GM23338 (cell line): Measurements from ENCODE around the gene PCYT1A. TPM values are rescaled to one million over a fixed set of nuclear protein-coding genes. Genes with fewer than 3 reads are reported as not detected.

Experiments used
- ATAC-seq: fragments of 200-7000 bp; cut with Tn5 transposase; 3 replicates; pipeline ENCODE4 v1.9.1; 2020
- DNase-seq: peaks from one replicate; pipeline ENCODE4 v3.0.0-alpha.2; 2015; ENCODE audit warnings: low spot score
- H2AFZ ChIP-seq: fragments of 200-600 bp; sonication (generic); 2 replicates; pipeline ENCODE4 v1.8.0; 2016; ENCODE audit warnings: antibody characterized with exemption, mild to moderate bottlenecking, moderate library complexity
- H3F3A ChIP-seq: fragments of 200-600 bp; sonication (generic); replicated peaks from 2 replicates; pipeline ENCODE4 v1.8.0; 2017; ENCODE audit warnings: antibody characterized with exemption, mixed run types, low read depth
- H3K27ac ChIP-seq: fragments of 200-600 bp; sonication (generic); 2 replicates; pipeline ENCODE4 v1.6.1; 2016; ENCODE audit warnings: low read depth
- H3K27me3 ChIP-seq: fragments of 200-600 bp; sonication (generic); 2 replicates; pipeline ENCODE4 v1.8.0; 2016; ENCODE audit warnings: mild to moderate bottlenecking, mixed run types, moderate library complexity; ENCODE audit not compliant: insufficient read depth
- H3K36me3 ChIP-seq: fragments of 200-600 bp; sonication (generic); 2 replicates; pipeline ENCODE4 v1.8.0; 2016; ENCODE audit warnings: mild to moderate bottlenecking; ENCODE audit not compliant: insufficient read depth
- H3K4me1 ChIP-seq: fragments of 200-600 bp; sonication (generic); 2 replicates; pipeline ENCODE4 v1.8.0; 2016; ENCODE audit warnings: mild to moderate bottlenecking, moderate library complexity; ENCODE audit not compliant: insufficient read depth
- H3K4me2 ChIP-seq: fragments of 200-600 bp; sonication (generic); 2 replicates; pipeline ENCODE4 v1.7.1; 2017; ENCODE audit warnings: mixed run types
- H3K4me3 ChIP-seq: fragments of 200-600 bp; sonication (generic); 2 replicates; pipeline ENCODE4 v1.6.1; 2016; ENCODE audit warnings: mixed run types
- H3K79me2 ChIP-seq: fragments of 200-600 bp; sonication (generic); replicated peaks from 2 replicates; pipeline ENCODE4 v1.8.0; 2017; ENCODE audit warnings: mild to moderate bottlenecking; ENCODE audit not compliant: insufficient read depth
- H3K9me2 ChIP-seq: fragments of 200-600 bp; sonication (generic); 2 replicates; pipeline ENCODE4 v1.8.0; 2017; ENCODE audit not compliant: insufficient read depth
- H4K20me1 ChIP-seq: fragments of 200-600 bp; sonication (generic); replicated peaks from 2 replicates; pipeline ENCODE4 v1.8.0; 2017; ENCODE audit warnings: mild to moderate bottlenecking; ENCODE audit not compliant: insufficient read depth
- H3K27ac Mint-ChIP-seq: 2 replicates; pipeline ENCODE4 v1.8.0; 2020; ENCODE audit warnings: inconsistent platforms, mild to moderate bottlenecking, moderate library complexity, mixed read lengths
- H3K27me3 Mint-ChIP-seq: 3 replicates; pipeline ENCODE4 v1.8.0; 2022; ENCODE audit warnings: low read depth, mild to moderate bottlenecking, moderate library complexity, mixed read lengths, inconsistent platforms; ENCODE audit not compliant: insufficient read depth, poor library complexity
- H3K36me3 Mint-ChIP-seq: 3 replicates; pipeline ENCODE4 v1.8.0; 2021; ENCODE audit warnings: low read depth, mild to moderate bottlenecking, inconsistent platforms, moderate library complexity, mixed read lengths
- H3K4me1 Mint-ChIP-seq: 3 replicates; pipeline ENCODE4 v1.8.0; 2020; ENCODE audit warnings: mild to moderate bottlenecking, inconsistent platforms, mixed read lengths
- H3K4me3 Mint-ChIP-seq: 3 replicates; pipeline ENCODE4 v1.8.0; 2021; ENCODE audit warnings: moderate library complexity, mild to moderate bottlenecking, inconsistent platforms, mixed read lengths
- H3K9me3 Mint-ChIP-seq: 3 replicates; pipeline ENCODE4 v1.8.0; 2020; ENCODE audit warnings: moderate library complexity, mild to moderate bottlenecking, inconsistent platforms, mixed read lengths
- EZH2 ChIP-seq: fragments of 200-600 bp; sonication (generic); IDR thresholded peaks from one replicate; pipeline ENCODE4 v1.8.0; 2017; ENCODE audit warnings: antibody characterized with exemption, mild to moderate bottlenecking, low read depth; ENCODE audit not compliant: unreplicated experiment
- POLR2AphosphoS5 ChIP-seq: IDR thresholded peaks from 2 replicates; pipeline ENCODE4 v1.6.1; 2016; ENCODE audit warnings: antibody characterized with exemption, low read depth
- STAT1 ChIP-seq: IDR thresholded peaks from one replicate; pipeline ENCODE4 v1.6.1; 2016; ENCODE audit warnings: antibody characterized with exemption; ENCODE audit not compliant: unreplicated experiment
- ZNF114 ChIP-seq: fragments of 250-450 bp; sonication (Bioruptor Pico); IDR thresholded peaks from 2 replicates; pipeline ENCODE4 v1.5.0; 2020; ENCODE audit warnings: mild to moderate bottlenecking, moderate library complexity
- polyA plus RNA-seq: library from polyadenylated mRNA; unstranded; fragments of >200 nt; fragmentation: Nextera tagmentation; extraction: Ambion mirVana; gene quantifications from 2 replicates; pipeline ENCODE4 v1.2.1, GENCODE V29; 2016
- total RNA-seq: library from RNA; depleted of rRNA; stranded (reverse); fragments of >200 nt; shearing (Covaris generic); gene quantifications from 2 replicates; pipeline ENCODE4 v1.2.3, GENCODE V29; 2014
- TF ChIP-seq, protein P1 (sequence below): fragments of 250-450 bp; sonication (Bioruptor Pico); IDR thresholded peaks from 2 replicates; pipeline ENCODE4 v1.5.0; 2020; ENCODE audit warnings: mild to moderate bottlenecking, moderate library complexity
- TF ChIP-seq, protein P2 (sequence below): IDR thresholded peaks from one replicate; pipeline ENCODE4 v1.6.1; 2018; ENCODE audit warnings: antibody characterized with exemption; ENCODE audit not compliant: unreplicated experiment
- TF ChIP-seq, protein P3 (sequence below), 2 experiments: fragments of 200-600 bp in 1 of 2; sonication (generic) in 1 of 2; conservative IDR thresholded peaks; 2 replicates each; pipeline versions ENCODE4 v1.5.1 to v1.6.1; 2016 to 2017; ENCODE audit warnings: antibody characterized with exemption in 2 of 2, low read depth in 2 of 2, mild to moderate bottlenecking in 2 of 2, moderate library complexity in 1 of 2
- TF ChIP-seq, protein P4 (sequence below): IDR thresholded peaks from 2 replicates; pipeline ENCODE4 v1.6.1; 2016; ENCODE audit warnings: antibody characterized with exemption

The PCYT1A gene
- total and polyA plus RNA-seq, 2 experiments from 2014 or later = 11.6 to 35.8 TPM

DNA sequence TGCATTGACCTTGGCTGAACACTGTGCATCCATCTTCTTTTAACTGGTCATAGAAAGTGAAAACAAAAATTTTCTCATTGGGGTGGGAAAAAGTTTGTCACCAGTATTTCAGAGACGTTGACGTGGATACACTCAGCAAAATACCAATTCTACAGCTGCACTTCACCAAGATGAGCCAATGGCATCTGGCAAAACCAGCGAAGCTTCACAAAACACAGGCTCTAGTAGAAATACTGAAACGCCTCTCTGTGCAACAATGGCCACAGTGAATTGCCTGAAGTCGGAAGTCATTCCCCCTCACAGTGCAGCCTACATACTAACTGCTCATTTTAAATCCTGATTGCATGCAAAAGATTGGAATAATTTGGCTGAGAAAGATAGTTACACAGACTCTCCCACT lies 17.0 kb downstream of the PCYT1A start:
- H3K4me3 ChIP-seq = no peak overlapping the region
- no peaks in the 10 kb centered on the region for H3K4me1 ChIP-seq
- peaks cover 20% of the 10 kb centered on the region for H3K79me2 ChIP-seq
- Mint-ChIP-seq H3K36me3 (peaks cover 67% of the 10 kb centered on the region), H3K27ac (no peak overlapping the region), H3K9me3 (peaks cover 26% of the 10 kb centered on the region), H3K4me1 (peaks cover 3% of the 10 kb centered on the region; the same call in 2 of the 3 replicates), H3K27me3 (peaks cover under 1% of the 10 kb centered on the region), H3K4me3 (no peak overlapping the region)
- H3K27me3 ChIP-seq = no peaks in the 10 kb centered on the region
- TF ChIP-seq POLR2AphosphoS5 (no peak), STAT1 (no peak), EZH2 (no peak), ZNF114 (CRISPR knock-in tag) (no peak)
- TF ChIP-seq, protein P1, sequence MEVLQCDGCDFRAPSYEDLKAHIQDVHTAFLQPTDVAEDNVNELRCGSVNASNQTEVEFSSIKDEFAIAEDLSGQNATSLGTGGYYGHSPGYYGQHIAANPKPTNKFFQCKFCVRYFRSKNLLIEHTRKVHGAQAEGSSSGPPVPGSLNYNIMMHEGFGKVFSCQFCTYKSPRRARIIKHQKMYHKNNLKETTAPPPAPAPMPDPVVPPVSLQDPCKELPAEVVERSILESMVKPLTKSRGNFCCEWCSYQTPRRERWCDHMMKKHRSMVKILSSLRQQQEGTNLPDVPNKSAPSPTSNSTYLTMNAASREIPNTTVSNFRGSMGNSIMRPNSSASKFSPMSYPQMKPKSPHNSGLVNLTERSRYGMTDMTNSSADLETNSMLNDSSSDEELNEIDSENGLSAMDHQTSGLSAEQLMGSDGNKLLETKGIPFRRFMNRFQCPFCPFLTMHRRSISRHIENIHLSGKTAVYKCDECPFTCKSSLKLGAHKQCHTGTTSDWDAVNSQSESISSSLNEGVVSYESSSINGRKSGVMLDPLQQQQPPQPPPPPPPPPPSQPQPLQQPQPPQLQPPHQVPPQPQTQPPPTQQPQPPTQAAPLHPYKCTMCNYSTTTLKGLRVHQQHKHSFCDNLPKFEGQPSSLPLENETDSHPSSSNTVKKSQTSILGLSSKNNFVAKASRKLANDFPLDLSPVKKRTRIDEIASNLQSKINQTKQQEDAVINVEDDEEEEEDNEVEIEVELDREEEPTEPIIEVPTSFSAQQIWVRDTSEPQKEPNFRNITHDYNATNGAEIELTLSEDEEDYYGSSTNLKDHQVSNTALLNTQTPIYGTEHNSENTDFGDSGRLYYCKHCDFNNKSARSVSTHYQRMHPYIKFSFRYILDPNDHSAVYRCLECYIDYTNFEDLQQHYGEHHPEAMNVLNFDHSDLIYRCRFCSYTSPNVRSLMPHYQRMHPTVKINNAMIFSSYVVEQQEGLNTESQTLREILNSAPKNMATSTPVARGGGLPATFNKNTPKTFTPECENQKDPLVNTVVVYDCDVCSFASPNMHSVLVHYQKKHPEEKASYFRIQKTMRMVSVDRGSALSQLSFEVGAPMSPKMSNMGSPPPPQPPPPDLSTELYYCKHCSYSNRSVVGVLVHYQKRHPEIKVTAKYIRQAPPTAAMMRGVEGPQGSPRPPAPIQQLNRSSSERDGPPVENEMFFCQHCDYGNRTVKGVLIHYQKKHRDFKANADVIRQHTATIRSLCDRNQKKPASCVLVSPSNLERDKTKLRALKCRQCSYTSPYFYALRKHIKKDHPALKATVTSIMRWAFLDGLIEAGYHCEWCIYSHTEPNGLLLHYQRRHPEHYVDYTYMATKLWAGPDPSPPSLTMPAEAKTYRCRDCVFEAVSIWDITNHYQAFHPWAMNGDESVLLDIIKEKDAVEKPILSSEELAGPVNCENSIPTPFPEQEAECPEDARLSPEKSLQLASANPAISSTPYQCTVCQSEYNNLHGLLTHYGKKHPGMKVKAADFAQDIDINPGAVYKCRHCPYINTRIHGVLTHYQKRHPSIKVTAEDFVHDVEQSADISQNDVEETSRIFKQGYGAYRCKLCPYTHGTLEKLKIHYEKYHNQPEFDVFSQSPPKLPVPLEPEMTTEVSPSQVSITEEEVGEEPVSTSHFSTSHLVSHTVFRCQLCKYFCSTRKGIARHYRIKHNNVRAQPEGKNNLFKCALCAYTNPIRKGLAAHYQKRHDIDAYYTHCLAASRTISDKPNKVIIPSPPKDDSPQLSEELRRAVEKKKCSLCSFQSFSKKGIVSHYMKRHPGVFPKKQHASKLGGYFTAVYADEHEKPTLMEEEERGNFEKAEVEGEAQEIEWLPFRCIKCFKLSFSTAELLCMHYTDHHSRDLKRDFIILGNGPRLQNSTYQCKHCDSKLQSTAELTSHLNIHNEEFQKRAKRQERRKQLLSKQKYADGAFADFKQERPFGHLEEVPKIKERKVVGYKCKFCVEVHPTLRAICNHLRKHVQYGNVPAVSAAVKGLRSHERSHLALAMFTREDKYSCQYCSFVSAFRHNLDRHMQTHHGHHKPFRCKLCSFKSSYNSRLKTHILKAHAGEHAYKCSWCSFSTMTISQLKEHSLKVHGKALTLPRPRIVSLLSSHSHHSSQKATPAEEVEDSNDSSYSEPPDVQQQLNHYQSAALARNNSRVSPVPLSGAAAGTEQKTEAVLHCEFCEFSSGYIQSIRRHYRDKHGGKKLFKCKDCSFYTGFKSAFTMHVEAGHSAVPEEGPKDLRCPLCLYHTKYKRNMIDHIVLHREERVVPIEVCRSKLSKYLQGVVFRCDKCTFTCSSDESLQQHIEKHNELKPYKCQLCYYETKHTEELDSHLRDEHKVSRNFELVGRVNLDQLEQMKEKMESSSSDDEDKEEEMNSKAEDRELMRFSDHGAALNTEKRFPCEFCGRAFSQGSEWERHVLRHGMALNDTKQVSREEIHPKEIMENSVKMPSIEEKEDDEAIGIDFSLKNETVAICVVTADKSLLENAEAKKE (CRISPR knock-in tag) = no peak
- TF ChIP-seq, protein P2, sequence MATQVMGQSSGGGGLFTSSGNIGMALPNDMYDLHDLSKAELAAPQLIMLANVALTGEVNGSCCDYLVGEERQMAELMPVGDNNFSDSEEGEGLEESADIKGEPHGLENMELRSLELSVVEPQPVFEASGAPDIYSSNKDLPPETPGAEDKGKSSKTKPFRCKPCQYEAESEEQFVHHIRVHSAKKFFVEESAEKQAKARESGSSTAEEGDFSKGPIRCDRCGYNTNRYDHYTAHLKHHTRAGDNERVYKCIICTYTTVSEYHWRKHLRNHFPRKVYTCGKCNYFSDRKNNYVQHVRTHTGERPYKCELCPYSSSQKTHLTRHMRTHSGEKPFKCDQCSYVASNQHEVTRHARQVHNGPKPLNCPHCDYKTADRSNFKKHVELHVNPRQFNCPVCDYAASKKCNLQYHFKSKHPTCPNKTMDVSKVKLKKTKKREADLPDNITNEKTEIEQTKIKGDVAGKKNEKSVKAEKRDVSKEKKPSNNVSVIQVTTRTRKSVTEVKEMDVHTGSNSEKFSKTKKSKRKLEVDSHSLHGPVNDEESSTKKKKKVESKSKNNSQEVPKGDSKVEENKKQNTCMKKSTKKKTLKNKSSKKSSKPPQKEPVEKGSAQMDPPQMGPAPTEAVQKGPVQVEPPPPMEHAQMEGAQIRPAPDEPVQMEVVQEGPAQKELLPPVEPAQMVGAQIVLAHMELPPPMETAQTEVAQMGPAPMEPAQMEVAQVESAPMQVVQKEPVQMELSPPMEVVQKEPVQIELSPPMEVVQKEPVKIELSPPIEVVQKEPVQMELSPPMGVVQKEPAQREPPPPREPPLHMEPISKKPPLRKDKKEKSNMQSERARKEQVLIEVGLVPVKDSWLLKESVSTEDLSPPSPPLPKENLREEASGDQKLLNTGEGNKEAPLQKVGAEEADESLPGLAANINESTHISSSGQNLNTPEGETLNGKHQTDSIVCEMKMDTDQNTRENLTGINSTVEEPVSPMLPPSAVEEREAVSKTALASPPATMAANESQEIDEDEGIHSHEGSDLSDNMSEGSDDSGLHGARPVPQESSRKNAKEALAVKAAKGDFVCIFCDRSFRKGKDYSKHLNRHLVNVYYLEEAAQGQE = no peak
- TF ChIP-seq, protein P3, sequence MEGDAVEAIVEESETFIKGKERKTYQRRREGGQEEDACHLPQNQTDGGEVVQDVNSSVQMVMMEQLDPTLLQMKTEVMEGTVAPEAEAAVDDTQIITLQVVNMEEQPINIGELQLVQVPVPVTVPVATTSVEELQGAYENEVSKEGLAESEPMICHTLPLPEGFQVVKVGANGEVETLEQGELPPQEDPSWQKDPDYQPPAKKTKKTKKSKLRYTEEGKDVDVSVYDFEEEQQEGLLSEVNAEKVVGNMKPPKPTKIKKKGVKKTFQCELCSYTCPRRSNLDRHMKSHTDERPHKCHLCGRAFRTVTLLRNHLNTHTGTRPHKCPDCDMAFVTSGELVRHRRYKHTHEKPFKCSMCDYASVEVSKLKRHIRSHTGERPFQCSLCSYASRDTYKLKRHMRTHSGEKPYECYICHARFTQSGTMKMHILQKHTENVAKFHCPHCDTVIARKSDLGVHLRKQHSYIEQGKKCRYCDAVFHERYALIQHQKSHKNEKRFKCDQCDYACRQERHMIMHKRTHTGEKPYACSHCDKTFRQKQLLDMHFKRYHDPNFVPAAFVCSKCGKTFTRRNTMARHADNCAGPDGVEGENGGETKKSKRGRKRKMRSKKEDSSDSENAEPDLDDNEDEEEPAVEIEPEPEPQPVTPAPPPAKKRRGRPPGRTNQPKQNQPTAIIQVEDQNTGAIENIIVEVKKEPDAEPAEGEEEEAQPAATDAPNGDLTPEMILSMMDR (conservative IDR thresholded peaks at IDR 0.05; ENCODE audit: low read depth in 2 of 2) = no peak
- TF ChIP-seq, protein P4, sequence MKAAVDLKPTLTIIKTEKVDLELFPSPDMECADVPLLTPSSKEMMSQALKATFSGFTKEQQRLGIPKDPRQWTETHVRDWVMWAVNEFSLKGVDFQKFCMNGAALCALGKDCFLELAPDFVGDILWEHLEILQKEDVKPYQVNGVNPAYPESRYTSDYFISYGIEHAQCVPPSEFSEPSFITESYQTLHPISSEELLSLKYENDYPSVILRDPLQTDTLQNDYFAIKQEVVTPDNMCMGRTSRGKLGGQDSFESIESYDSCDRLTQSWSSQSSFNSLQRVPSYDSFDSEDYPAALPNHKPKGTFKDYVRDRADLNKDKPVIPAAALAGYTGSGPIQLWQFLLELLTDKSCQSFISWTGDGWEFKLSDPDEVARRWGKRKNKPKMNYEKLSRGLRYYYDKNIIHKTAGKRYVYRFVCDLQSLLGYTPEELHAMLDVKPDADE = no peak
- peaks cover 6% of the 10 kb centered on the region; the same call in 1 of the 2 replicates for H3K36me3 ChIP-seq
- H3F3A ChIP-seq = no peaks in the 10 kb centered on the region
- no peak overlapping the region; the same call in 1 of the 2 replicates for H3K27ac ChIP-seq
- H3K9me2 ChIP-seq = no peaks in the 10 kb centered on the region
- H3K4me2 ChIP-seq = no peak overlapping the region
- ATAC-seq (no peak), DNase-seq (no peak)
- H4K20me1 ChIP-seq = no peaks in the 10 kb centered on the region
- no peak overlapping the region for H2AFZ ChIP-seq
